A172 (cell line): Measurements from ENCODE around the gene WDR76. TPM values are rescaled to one million over a fixed set of nuclear protein-coding genes. Genes with fewer than 3 reads are reported as not detected.

ENCODE experiments used
- DNase-seq: peaks from one replicate; pipeline ENCODE4 v3.0.0-alpha.2; 2015; ENCODE audit warnings: low spot score
- total RNA-seq: library from RNA; depleted of rRNA; stranded (reverse); fragments of >200 nt; shearing (Covaris generic); gene quantifications from 2 replicates; pipeline ENCODE4 v1.2.3, GENCODE V29; 2014; rRNA removed

The WDR76 gene
- total RNA-seq, 1 experiment from 2014 or later: 51.1 TPM

DNA sequence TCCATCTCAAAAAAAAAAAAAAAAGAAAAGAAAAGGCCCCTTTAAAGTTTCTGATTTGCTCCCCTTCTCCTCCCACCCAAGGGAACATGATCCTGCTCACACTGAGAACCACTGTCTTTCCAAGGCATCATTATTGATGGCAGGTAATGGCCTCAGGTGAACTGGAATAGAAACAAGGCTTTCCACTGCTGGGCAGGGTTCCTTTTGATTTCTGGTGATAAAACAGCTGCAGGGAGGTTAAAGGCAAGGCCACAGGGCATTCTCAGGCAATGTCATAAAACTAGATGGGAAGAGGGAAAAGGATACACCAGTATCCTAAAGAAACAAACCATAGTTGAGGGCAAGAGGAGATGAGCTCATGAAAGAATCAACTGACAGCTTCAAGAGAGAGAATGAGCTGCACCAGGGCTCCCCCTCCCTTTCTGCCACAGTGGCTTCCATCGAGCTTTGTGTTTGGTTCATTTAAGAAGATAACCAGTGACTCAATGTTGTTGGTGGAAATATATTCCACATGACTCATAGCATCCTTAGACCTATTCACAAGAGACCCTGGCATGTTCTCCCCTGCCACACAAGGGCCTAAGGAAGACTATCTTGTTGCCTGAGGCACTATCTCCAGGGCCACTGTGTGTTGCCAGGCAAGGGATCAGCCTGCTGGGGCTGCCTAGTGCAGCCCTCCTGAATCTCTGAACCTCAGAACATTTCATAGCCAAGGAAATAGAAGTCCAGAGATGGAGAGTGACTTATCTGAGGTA lies 86.4 kb downstream of the WDR76 start:
- peak; percentile 98 for DNase-seq

DNA sequence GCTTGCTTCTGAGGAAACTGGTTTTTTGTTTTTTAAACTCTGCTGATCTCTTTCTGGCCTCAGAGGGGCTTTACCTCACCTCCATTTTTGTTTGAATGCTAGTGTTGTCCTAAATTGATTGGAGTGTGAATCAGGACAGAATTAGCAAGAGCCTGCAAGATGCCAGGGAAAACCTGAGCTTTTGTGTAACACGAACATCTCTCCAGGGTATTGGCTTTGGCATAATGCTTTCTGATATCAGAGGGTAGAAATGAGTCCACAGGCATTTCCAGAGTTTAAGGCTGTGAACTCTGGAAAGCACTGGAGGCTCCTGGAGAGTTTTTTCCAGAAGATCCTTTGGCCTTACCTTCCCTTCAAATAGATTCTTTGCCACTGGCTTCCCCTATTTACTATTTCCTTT lies 87.1 kb downstream of the WDR76 start:
- no peak for DNase-seq

DNA sequence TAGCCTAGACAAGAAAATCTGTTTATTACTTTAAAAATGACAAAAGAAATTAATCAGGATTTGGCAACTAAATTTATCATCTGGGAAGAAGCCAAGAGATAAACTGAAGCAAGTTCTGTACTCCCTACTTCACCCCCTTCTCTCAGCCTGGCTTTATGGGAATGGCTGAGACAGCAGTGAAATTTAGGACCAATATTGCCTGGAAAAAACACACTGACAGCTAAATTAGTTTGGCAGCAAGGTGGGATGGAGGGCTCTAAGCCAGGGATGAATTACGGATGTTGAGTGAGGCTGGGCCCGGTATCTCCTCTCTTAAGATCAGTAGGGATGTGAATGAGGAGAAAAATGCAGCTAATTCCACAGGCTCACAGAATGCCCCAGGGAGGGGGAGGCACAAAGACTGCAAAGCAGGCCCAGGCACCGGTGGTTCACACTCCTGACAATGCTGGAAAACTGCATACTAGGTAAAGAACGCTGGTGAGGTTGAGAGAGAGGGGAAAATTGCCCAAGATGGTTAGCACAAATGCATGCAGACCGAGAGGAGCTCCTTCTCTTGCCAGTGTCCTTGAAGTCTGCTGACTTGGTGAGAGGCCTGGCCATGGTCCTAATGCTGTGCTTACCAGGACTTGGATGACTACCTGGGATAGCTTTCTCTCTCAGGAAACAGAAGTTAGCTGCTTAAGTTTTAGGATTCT lies 89.0 kb downstream of the WDR76 start:
- DNase-seq: no peak

DNA sequence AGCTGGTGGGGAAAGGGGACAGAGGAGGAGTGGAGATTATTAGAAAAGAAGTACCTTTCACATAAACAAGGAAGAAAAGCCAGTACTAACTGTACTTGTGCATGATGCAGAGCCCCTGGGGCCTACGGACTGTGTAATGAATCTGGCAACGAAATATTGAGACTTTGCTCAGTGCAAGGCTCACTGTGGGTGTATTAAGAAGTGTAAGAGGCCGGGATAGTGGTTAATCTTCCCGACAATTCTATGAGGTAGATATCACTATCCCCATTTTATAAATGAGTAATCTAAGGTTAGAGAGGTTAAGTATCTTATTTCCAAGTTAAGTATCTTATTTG lies 89.5 kb downstream of the WDR76 start:
- DNase-seq: no peak

Other genes with a start within 250 kb of the WDR76 start
- 5.5 and 11.8 TPM in 2 replicates for gene PPIP5K1, start 236.8 kb upstream of the WDR76 start, total RNA-seq
- gene CKMT1B, start 233.0 kb upstream of the WDR76 start, total RNA-seq: not detected in 2 replicates
- not detected in 2 replicates for gene STRC, start 208.2 kb upstream of the WDR76 start, total RNA-seq
- gene CATSPER2, start 178.2 kb upstream of the WDR76 start, total RNA-seq: 0.47 and 0.60 TPM in 2 replicates
- not detected in 2 replicates for gene CKMT1A, start 133.1 kb upstream of the WDR76 start, total RNA-seq
- gene PDIA3, start 80.6 kb upstream of the WDR76 start, total RNA-seq: 187 and 217 TPM in 2 replicates
- gene ELL3, start 50.0 kb upstream of the WDR76 start, total RNA-seq: 3.6 and 6.1 TPM in 2 replicates
- gene SERF2, start 34.7 kb upstream of the WDR76 start, total RNA-seq: 361 and 697 TPM in 2 replicates
- gene SERINC4, start 26.8 kb upstream of the WDR76 start, total RNA-seq: not detected in 2 replicates
- gene HYPK, start 26.4 kb upstream of the WDR76 start, total RNA-seq: 11.4 and 24.3 TPM in 2 replicates
- gene MFAP1, start 2.3 kb upstream of the WDR76 start, total RNA-seq: 34.3 and 34.5 TPM in 2 replicates